Ramos (cell line): ENCODE data around the gene SRR.

Source experiments
- in situ Hi-C: fragments of 300-500 bp; cut with MboI; formaldehyde crosslinking; loops from one replicate; pipeline ENCODE4 v1.14.3; 2022; ENCODE audit warnings: low sequenced_read_pairs; ENCODE audit not compliant: unreplicated experiment

Gene SRR

GRCh38 chr17:2368359-2368758, 64.6 kb downstream of the SRR start:
- in situ Hi-C loops: no loop called here

DNA sequence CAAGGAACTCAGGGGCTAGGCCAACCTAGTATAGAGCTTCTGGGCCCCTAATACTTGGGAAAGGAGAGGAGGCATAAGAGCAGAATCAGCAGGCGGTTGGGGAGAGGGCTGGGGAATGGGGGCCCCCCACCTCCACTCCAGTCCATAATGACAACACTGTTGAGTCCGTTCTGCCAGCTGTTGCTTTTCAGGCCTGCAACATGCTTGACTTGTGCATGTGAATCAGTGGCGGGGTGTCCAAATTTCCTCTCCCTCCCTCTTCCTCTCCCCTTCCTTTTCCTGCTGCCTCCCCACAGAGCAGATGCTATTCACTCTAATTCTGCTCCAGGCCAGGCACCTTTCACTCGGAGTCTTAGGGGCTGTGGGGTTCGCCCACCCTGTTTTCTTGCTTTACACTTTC, 65.3 kb downstream of the SRR start:
- in situ Hi-C loops: no loop called here

DNA sequence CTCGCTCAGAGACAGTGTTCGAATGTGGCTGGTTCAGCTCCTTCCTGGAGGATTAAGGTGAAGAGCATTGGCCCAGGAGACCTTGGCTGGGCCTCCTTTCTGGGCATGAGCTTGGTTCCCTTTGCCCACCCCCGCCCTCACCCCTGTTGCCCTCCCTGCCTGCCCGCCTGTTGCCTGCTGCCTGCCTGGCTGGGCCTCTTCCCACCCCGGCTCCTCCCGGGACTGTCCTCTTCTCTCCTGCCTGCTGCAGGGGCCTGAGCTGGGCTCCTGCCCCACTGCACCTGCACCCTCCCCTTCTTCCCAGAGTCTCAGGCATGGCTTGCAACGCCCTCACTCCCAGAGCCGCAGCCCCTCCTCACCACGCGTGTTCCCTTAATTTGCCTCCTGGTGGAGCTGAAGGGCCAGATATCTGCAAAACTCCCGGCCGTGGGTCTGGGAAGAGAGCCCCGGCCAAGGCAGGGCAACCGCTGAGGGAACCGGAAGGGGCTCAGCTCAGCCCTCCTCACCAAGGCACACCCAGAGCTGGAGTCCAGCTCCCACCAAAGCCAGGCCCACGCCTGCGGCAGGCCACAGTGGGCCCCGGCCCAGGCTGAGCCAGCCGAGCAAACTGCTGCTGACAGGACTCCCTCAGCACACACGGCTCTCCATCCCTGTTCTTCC, 65.9 kb downstream of the SRR start:
- in situ Hi-C loops: no loop called here

- in situ Hi-C loops: no loop called here
Measured at GRCh38 chr17:2370211-2370589, 66.5 kb downstream of the SRR start.

DNA sequence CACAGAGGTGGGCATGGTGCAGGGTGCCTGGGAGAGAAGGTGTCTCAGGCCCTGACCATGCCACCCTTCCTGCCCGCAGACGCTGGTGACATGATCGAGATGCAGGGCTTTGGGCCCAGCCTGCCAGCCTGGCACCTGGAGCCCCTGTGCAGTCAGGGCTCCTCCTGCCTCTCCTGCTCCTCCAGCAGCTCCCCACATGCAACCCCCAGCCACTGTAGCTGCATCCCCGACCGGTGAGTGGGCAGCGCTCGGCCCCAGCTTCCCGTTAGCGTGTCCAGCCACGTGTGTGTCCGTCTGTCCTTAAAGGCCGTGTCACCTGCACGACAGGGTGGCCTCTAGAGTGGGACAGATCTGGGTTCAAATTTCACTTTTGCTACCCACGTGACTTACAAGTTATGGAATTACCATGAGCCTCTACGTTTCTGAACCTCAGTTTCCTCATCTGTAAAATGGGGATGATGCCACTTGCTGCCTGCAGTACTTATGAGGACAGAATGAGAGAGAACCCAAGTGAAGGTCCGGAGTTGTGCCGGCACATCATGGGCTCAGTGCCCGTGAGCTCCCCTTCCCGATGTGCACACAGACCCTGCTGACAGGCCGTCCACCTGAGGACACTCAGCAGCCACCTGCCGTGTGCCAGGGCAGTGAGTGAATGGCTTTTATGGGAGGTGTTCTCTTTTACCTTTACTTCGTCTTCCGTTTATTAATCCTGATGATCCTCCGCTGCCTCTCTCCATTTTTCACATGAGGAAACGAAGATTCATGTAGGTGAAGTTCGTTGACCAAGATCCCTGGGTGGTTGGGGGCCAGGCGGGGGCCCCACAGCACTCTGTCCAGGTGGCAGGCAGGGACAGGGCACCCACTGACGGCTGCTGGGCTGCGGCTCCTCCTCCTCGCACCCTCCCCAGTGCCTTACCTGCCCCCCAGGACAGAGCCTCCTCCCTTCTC, 67.7 kb downstream of the SRR start:
- in situ Hi-C loops: no loop called here

GRCh38 chr17:2372180-2372579, 68.4 kb downstream of the SRR start:
- in situ Hi-C loops: no loop called here

DNA sequence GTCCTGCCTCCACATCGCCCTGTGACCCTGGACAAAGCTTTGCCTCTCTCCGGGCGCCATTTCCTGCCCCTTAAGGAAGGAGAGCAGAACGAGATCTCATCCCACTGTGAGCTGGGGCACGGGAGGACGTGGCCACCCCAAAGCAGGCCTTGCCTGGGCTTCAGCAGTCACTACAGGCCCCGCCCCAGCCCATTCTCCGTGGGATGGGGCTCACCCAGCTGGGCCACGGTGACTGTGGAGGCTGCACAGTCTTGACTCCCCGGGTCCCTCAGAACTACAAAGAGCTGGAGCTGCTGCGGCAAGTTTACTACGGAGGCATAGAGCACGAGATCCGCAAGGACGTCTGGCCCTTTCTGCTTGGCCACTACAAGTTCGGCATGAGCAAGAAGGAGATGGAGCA, 68.9 kb downstream of the SRR start:
- in situ Hi-C loops: no loop called here

GRCh38 chr17:2373179-2373578, 69.4 kb downstream of the SRR start:
- in situ Hi-C loops: no loop called here
